ENCODE data around the gene PKP1. TPM values are rescaled to one million over a fixed set of nuclear protein-coding genes. Genes with fewer than 3 reads are reported as not detected.
A peak's percentile ranks its signal among the peaks of the same experiment; 100 is the strongest.

PKP1 gene
- total and polyA plus RNA-seq, 2 experiments from 2014 or later: 0.19 to 0.83 TPM

DNA sequence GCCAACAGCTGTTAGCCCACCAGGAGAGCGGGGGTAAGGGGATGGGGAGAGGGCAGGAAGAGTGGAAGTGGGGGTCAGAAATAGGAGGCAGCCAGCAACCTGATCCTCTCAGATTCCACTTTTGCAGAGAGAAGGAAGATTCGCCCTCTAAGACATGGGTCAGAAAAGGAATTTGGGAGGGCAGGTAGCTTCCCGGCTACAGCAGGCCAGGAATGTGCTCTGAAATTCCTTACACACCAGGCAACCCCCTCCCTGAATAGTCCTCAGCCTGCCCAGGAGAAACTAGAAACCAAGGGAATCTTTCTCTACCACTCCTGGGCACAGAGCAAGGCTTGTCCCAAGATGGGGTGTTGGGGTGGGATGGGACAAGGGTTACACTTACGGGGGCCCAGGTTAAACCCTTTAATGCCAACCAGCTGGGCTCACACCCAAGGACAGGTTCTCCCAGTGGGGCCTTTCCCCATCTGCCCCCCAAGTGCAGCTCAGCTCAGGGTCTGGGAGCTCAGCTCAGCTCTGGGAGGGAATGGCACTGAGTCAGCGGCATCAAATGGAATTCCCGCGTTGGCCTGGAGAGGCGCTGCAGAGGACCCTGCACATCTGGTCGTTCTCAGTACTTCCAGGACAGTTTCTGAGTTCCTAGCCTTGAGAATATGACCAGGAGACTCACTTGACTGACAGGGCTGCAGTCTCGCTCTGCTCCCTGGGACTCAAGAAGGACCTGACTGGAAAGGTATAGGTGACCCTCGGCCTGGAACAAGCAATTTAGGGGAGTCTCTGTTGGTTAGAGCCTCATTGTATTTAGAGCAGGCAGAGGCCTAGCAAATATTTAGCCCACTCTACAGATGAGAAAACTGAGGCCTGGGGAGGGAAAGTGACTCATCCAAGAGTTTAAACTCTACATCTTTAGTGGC is 93.4 kb downstream of the PKP1 start:
- DNase-seq (ENCODE audit: low spot score): peak; percentile 97
- H3K4me1 Mint-ChIP-seq: peaks cover 63% of the 10 kb centered on the region
- Histone ChIP-seq H2AFZ (no peak overlapping the region), H3K4me1 (ENCODE audit: insufficient read depth) (peaks cover 37% of the 10 kb centered on the region), H3K4me2 (peak overlapping the region; percentile 62), H3K4me3 (peak overlapping the region; percentile 20), H3K79me2 (replicated peaks; ENCODE audit: insufficient read depth) (no peaks in the 10 kb centered on the region), H3K9me2 (ENCODE audit: insufficient read depth) (0 out of 2 replicates have a peak, but pooled peaks cover 7% of the 10 kb centered on the region), H3K36me3 (ENCODE audit: insufficient read depth) (no peaks in the 10 kb centered on the region), H3F3A (replicated peaks; ENCODE audit: low read depth) (peaks cover 15% of the 10 kb centered on the region; the same call in 1 of the 2 replicates), H4K20me1 (replicated peaks; ENCODE audit: insufficient read depth) (no peaks in the 10 kb centered on the region), H3K27me3 (ENCODE audit: insufficient read depth) (no peaks in the 10 kb centered on the region), H3K27ac (ENCODE audit: low read depth) (peak overlapping the region; percentile 98)
- TF ChIP-seq ETS1 (IDR thresholded peaks at IDR 0.05) (no peak), ZNF462 (CRISPR knock-in tag; IDR thresholded peaks at IDR 0.05) (peak; percentile 56), EZH2phosphoT487 (IDR thresholded peaks at IDR 0.05; ENCODE audit: unreplicated experiment) (no peak), ZNF114 (CRISPR knock-in tag; IDR thresholded peaks at IDR 0.05) (no peak)
- TF ChIP-seq, protein P1, sequence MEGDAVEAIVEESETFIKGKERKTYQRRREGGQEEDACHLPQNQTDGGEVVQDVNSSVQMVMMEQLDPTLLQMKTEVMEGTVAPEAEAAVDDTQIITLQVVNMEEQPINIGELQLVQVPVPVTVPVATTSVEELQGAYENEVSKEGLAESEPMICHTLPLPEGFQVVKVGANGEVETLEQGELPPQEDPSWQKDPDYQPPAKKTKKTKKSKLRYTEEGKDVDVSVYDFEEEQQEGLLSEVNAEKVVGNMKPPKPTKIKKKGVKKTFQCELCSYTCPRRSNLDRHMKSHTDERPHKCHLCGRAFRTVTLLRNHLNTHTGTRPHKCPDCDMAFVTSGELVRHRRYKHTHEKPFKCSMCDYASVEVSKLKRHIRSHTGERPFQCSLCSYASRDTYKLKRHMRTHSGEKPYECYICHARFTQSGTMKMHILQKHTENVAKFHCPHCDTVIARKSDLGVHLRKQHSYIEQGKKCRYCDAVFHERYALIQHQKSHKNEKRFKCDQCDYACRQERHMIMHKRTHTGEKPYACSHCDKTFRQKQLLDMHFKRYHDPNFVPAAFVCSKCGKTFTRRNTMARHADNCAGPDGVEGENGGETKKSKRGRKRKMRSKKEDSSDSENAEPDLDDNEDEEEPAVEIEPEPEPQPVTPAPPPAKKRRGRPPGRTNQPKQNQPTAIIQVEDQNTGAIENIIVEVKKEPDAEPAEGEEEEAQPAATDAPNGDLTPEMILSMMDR (conservative IDR thresholded peaks at IDR 0.05; ENCODE audit: low read depth in 2 of 2): peak; percentile 80 to 81
- TF ChIP-seq, protein P2, sequence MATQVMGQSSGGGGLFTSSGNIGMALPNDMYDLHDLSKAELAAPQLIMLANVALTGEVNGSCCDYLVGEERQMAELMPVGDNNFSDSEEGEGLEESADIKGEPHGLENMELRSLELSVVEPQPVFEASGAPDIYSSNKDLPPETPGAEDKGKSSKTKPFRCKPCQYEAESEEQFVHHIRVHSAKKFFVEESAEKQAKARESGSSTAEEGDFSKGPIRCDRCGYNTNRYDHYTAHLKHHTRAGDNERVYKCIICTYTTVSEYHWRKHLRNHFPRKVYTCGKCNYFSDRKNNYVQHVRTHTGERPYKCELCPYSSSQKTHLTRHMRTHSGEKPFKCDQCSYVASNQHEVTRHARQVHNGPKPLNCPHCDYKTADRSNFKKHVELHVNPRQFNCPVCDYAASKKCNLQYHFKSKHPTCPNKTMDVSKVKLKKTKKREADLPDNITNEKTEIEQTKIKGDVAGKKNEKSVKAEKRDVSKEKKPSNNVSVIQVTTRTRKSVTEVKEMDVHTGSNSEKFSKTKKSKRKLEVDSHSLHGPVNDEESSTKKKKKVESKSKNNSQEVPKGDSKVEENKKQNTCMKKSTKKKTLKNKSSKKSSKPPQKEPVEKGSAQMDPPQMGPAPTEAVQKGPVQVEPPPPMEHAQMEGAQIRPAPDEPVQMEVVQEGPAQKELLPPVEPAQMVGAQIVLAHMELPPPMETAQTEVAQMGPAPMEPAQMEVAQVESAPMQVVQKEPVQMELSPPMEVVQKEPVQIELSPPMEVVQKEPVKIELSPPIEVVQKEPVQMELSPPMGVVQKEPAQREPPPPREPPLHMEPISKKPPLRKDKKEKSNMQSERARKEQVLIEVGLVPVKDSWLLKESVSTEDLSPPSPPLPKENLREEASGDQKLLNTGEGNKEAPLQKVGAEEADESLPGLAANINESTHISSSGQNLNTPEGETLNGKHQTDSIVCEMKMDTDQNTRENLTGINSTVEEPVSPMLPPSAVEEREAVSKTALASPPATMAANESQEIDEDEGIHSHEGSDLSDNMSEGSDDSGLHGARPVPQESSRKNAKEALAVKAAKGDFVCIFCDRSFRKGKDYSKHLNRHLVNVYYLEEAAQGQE (IDR thresholded peaks at IDR 0.05; ENCODE audit: unreplicated experiment): peak; percentile 12
- H3K9me3 Mint-ChIP-seq: no peaks in the 10 kb centered on the region
- H3K4me3 Mint-ChIP-seq: peak overlapping the region; percentile 64
- peaks cover 3% of the 10 kb centered on the region; the same call in 1 of the 3 replicates for H3K36me3 Mint-ChIP-seq (ENCODE audit: low read depth)
- peak overlapping the region; percentile 98 for H3K27ac Mint-ChIP-seq
- peaks cover 15% of the 10 kb centered on the region for H3K27me3 Mint-ChIP-seq (ENCODE audit: insufficient read depth, low read depth, poor library complexity)
- peak; percentile 83 for ATAC-seq
